Vagina (tissue), 2 donors: Measurements from ENCODE around the gene SOCS3.

Experiments used
- CTCF ChIP-seq, 3 experiments: fragments of 450-650 bp in 2 of 3; fragments of 200-600 bp in 1 of 3; sonication (generic) in 1 of 3; IDR thresholded peaks; one replicate each; pipeline ENCODE4 v1.5.1; 2017 to 2019; ENCODE audit warnings: antibody characterized with exemption in 3 of 3, mild to moderate bottlenecking in 2 of 3, moderate library complexity in 2 of 3
- POLR2A ChIP-seq, 2 donors: fragments of 450-650 bp; IDR thresholded peaks; one replicate each; pipeline ENCODE4 v1.6.1; 2017; ENCODE audit warnings: antibody characterized with exemption in 2 of 2, mild to moderate bottlenecking in 2 of 2, moderate library complexity in 2 of 2

GRCh38 chr17:78358538-78359320 is 1.1 kb downstream of the SOCS3 start:
- TF ChIP-seq POLR2A (IDR thresholded peaks at IDR 0.05) (no peak), CTCF (IDR thresholded peaks at IDR 0.05) (no peak)
